NT2/D1 (cell line): ENCODE measurements around the gene ERC2.

ENCODE experiments used
- SUZ12 ChIP-seq: IDR thresholded peaks from 2 replicates; pipeline ENCODE4 v1.6.1; 2011; ENCODE audit not compliant: insufficient read length, insufficient read depth; ENCODE audit errors: extremely low read depth
- ZNF274 ChIP-seq: IDR thresholded peaks from 2 replicates; pipeline ENCODE4 v1.6.1; 2011; ENCODE audit warnings: mild to moderate bottlenecking, low read depth, low read length

- TF ChIP-seq ZNF274 (no peak), SUZ12 (no peak)
Observed at GRCh38 chr3:55795746-55796145, 672.5 kb downstream of the ERC2 start.
